HepG2 (cell line): ENCODE results near the gene WNK2.

ENCODE experiments used
- CHD4 ChIP-seq: fragments of 200-600 bp; sonication (generic); IDR thresholded peaks from 2 replicates; pipeline ENCODE4 v1.7.0; 2017; ENCODE audit warnings: mild to moderate bottlenecking, low read length, borderline replicate concordance
- CSRNP1 ChIP-seq: sonication (generic); formaldehyde crosslinking; IDR thresholded peaks from 2 replicates; pipeline ENCODE4 v1.8.1; 2023; ENCODE audit warnings: mild to moderate bottlenecking, missing genetic modification reagents
- ETV6 ChIP-seq: sonication (generic); formaldehyde crosslinking; conservative IDR thresholded peaks from 2 replicates; pipeline ENCODE4 v1.4.0; 2020; ENCODE audit warnings: missing genetic modification reagents
- LCORL ChIP-seq, 2 experiments: fragments of 450-650 bp in 1 of 2; sonication (generic) in 1 of 2; formaldehyde crosslinking in 1 of 2; IDR thresholded peaks; 2 replicates each; pipeline versions ENCODE4 v1.5.0 to v1.6.1; 2017 to 2020; ENCODE audit warnings: antibody characterized with exemption in 1 of 2, missing genetic modification reagents in 1 of 2
- PCBP1 ChIP-seq: fragments of 200-400 bp; formaldehyde crosslinking; IDR thresholded peaks from 2 replicates; pipeline ENCODE4 v1.6.1; 2017; ENCODE audit warnings: mild to moderate bottlenecking, low read depth, low read length, borderline replicate concordance
- SPEN ChIP-seq: sonication (generic); formaldehyde crosslinking; IDR thresholded peaks from 2 replicates; pipeline ENCODE4 v1.5.1; 2020; ENCODE audit warnings: low read depth, mild to moderate bottlenecking, missing genetic modification reagents
- TCF7L2 ChIP-seq: IDR thresholded peaks from 2 replicates; pipeline ENCODE4 v1.6.1; 2011; ENCODE audit warnings: mild to moderate bottlenecking, low read depth, low read length, moderate library complexity
- ZHX1 ChIP-seq: sonication (generic); formaldehyde crosslinking; IDR thresholded peaks from 2 replicates; pipeline ENCODE4 v1.8.1; 2022; ENCODE audit warnings: low read depth, mild to moderate bottlenecking, missing genetic modification reagents
- ZNF276 ChIP-seq: sonication (generic); formaldehyde crosslinking; IDR thresholded peaks from 2 replicates; pipeline ENCODE4 v1.4.0; 2020; ENCODE audit warnings: mild to moderate bottlenecking, low read depth, missing genetic modification reagents
- TF ChIP-seq, protein P1 (sequence below): fragments of 450-650 bp; IDR thresholded peaks from 2 replicates; pipeline ENCODE4 v1.6.1; 2016

- TF ChIP-seq CHD4 (no peak), ETV6 (no peak), CSRNP1 (CRISPR knock-in tag) (no peak), ZNF276 (CRISPR knock-in tag) (no peak), LCORL (IDR thresholded peaks at IDR 0.05) (no peak), LCORL (CRISPR knock-in tag; IDR thresholded peaks at IDR 0.05) (no peak), TCF7L2 (no peak), PCBP1 (no peak), ZHX1 (CRISPR knock-in tag) (no peak), SPEN (CRISPR knock-in tag) (no peak)
- TF ChIP-seq, protein P1, sequence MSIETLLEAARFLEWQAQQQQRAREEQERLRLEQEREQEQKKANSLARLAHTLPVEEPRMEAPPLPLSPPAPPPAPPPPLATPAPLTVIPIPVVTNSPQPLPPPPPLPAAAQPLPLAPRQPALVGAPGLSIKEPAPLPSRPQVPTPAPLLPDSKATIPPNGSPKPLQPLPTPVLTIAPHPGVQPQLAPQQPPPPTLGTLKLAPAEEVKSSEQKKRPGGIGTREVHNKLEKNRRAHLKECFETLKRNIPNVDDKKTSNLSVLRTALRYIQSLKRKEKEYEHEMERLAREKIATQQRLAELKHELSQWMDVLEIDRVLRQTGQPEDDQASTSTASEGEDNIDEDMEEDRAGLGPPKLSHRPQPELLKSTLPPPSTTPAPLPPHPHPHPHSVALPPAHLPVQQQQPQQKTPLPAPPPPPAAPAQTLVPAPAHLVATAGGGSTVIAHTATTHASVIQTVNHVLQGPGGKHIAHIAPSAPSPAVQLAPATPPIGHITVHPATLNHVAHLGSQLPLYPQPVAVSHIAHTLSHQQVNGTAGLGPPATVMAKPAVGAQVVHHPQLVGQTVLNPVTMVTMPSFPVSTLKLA, result no peak
These were observed 111.6 kb downstream of the WNK2 start for GRCh38 chr9:93295456-93296076.
